CD4-positive, alpha-beta T cell treated with Interleukin-6 at 100 ng/mL for 8 hours (primary cell): ENCODE data around the gene GPR146.

Experiments used
- DNase-seq: peaks from one replicate; pipeline ENCODE4 v3.0.0-alpha.2; 2020; ENCODE audit warnings: mixed read lengths, low spot score

GPR146 gene

DNA sequence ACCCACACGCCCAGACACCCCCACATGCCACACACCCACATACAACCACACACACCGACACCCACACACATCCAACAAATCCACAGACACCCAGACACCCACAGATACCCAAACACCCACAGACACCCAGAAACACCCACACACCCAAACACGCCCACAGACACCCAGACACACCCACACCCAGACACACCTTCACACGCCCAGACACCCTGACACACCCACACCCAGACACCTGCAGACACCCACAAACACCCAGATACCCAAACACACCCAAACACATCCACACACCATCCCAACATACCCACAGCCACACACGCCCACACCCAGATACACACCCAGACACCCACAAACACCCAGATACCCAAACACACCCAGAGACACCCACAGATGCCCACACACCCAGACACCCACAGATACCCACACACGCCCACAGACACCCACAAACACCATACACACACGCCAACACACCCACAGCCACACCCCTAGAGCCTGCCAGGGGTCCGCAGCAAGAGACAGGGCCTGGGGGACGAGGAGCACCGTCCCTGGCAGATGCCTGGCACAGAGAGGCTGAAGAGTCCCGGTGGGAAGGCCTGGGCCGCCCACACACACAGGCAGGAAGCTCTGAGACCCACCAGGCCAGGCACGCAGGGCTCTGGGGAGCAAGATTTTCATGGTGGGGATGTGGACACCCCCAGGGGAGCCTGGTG lies 32.9 kb upstream of the GPR146 start:
- no peak for DNase-seq

DNA sequence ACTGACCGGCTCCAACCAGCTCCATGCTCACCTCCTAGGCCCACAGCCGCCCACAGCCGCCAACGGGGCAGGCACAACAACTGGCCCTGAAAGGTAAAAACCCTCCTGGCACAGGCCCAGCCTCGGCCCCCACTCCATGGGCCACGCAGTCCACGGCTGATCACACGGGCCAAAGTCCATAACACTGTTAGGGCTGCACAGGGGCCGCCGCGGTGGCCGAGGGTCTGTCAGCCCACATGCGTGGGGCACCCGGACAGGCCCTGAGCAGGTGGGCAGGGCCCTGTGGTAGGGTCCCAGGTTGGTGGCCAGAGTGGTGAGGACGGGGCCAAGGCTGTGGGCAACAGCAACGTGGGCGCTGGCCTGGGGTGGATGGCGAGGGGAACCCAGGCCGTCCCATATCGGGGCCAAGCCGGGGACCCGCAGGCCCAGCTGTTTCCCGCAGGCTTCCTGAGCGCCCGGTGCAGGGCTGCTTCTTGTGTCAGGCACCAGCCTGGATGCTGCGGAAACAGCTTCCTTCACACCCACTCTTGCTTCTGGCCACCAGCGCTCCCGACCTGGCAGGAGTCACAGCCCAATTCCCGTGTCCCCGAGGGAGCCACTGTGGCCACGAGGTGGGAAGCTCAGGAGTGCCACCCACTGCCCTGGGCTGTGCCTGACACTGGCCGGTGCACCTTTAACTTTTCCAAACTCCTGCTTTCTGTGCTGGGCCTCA lies 32.2 kb upstream of the GPR146 start:
- DNase-seq: no peak

DNA sequence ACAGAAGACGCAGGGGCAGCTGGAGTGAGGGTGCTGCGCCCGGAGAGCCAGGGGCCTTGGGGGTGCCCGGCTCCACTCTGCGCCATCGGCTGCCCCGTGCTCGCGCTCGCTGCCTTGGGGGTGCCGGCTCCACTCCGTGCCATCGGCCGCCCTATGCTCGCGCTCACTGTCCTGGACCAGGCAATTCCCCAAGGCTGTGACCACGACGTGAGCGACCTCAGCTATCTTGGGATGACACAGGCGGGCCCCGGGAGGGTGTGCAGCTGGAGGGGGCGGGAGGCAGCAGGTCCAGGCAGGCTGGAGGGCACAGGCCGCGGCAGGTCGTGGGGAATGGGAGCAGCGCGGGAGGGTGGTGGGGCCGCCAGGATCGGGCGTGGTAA lies 31.6 kb upstream of the GPR146 start:
- no peak for DNase-seq

DNA sequence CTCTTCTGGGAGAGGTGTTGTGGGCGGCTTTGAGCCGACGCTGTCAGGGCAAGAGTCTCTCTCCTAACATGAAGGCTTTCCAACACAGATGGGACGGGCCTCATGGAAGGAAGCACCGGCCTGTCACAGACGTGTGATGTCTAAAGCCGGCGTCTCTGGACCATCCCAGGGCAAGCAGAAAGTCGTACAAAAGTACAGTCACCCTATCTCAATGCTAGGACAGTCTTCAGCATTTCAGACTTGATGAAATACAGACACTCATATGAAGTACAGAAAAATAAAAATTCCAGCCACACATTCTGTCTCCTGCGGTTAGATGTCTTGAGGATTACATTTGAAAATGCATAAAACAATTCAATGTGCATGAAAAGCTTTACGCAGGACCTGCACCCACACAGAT lies 30.8 kb upstream of the GPR146 start:
- no peak for DNase-seq

DNA sequence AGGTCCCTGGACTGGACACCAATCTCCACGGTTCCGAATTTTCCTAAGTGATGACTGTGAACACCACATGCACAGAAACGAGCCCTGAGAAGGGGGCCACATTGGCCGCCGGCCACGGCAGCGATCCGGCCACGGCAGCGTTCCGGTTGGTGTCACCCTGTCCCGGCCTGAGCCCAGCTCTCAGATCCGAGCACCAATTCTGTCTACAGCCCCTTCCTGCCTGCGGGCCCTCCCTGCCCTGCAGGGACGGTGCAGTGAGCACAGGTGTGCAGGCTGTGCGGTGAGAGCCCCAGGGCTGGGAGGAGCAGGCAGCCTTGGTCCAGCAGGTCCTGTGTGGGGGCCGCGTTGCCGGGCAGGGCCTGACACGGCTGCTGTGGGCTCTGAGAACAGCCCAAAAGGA lies 29.7 kb upstream of the GPR146 start:
- no peak for DNase-seq

DNA sequence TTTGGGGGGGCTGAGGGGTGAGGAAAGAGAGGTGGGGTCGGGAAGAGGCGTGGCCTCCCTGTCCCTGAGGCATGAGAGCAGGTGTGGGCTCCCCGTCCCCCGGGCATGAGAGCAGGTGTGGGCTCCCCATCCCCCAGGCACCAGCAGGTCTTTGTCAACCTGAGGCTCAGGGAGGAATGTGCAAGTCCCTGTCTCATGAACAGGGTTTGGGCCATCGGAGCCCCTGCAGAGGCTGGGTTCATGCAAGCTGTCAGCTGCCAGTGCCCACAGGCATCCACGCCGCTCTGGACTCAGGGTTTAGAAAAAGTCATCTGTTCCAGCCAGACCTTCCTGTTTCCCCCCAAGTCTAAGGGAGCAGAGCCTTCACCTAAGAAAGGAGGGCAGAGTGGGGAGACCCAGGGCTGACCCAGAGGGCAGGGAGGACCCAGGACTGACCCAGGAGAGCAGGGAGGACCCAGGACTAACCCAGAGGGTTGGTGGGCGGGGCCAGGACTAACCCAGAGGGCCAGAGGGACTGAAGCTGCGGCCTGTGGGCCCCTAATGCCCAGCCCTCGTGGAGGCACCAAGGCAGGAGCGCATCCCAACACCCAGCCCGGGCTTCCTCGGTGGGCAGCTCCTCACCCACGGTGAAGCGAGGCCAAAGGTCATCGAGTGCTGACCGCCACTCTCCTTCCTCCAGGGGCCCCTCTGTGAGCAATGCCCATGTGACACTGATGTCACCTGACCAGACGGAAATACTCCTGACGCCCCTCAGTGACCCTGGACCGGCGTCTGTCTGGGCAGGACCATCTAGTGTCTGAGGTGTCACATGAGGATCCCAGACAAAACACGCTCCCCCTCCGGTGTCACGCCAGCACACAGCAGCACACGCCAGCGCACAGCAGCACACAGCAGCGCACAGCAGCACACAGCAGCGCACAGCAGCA lies 28.9 kb upstream of the GPR146 start:
- no peak for DNase-seq

DNA sequence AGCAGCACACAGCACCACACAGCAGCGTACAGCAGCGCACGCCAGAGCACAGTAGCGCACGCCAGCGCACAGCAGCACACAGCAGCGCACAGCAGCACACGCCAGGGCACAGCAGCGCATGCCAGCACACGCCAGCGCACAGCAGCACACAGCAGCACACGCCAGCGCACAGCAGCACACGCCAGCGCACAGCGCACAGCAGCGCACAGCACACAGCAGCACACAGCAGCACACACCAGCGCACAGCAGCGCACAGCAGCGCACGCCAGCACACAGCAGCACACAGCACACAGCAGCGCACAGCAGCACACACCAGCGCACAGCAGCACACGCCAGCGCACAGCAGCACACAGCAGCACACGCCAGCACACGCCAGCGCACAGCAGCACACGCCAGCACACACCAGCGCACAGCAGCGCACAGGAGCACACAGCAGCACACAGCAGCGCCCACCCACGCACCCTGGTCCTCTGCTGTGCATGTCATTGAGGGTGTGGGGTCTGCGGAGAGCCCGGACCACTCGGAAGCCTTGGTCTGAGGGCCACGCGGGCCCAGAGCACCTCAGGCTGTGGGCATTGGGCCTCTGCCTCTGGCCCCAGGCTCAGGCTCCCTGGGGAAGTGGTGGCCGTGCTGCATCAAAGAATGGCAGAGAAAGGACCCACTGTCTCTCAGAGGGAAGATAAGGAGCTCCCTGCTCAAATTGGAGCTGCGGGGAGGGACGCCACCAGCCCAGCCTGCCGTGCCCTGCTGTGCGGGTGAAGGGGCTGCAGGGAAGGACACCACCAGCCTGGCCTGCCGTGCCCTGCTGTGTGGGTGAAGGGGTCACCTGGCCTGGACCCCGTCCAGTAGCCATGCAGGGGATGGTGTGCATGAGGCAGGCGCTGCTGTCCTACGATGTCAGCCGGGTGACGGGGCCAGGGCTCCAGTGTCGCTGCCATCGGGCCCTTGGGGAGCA lies 27.5 kb upstream of the GPR146 start:
- DNase-seq: no peak

DNA sequence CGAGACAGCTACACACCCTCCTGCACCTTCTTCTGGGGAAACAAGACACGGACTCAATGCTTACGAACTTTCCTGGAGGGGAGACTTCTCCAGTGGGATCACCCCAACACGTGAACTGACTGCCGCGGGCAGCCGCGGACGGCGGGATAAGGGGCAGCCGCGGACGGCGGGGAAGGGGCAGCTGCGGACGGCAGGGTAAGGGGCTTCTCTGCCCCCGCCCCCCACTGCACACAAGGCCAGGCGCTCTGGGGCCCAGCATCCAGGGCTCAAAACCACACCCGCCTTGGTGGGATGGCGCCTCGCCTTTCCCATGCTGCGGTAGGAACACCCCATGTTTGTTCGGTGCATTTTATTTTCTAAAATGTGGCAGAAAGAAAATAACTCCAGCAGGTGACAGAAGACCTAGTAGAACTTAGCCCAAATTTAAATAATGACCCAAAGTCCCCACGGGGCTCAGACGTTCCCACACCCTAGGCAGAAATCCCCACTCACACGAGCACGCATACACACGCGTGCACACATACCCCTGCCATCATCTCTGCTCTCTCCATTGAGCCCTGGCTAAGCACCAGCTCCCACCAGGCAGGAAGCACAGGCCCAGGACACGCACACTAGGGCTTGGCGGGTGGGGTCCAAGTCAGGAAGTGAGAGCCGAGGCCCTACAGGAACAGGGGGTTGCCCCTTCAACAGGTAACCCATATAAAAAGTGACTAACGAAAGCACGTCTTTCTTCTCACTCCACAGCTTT lies 26.6 kb upstream of the GPR146 start:
- no peak for DNase-seq

DNA sequence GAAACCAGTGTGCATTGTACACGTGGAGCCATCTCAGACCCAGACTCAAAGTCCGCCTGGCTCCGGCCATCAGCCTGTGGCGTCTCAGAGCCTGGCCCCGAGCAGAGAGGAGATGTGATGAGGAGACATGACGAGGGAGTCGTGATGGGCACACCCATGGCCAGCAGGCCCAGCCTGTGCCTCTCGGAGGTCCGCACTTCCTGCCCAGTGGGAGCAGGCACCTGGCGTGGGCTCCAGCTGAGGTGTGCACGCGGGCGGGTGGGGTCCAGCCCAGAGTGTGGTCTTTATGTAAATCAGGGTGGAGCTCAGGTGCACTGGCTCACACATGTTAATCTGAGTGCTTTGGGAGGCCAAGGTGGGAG lies 26.0 kb upstream of the GPR146 start:
- DNase-seq: no peak

DNA sequence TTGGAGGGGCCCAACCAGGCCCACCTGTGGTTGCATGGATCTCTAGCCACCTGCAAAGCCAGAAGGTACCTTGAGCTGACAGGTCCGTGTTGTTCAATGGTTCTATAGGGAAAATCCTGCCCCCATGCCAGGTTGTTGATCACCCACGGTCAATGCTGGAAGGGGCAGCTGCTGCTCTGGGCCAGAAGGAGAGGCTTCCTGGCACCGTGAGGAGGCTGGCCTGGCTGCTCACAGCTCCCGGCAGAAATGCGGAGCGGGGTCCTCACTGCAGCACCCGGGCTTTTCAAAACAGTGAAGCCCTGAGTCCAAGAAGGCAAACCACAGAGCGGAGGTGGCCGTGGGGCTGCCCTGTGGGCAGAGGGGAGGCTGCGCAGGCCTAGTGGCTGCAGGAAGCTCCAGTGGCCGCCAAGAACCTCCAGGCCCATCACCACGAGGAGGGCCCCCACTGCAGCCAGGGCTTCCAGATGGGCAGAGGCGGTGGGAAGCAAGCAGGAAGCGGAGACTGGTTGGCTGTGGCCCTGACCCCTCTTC lies 25.0 kb upstream of the GPR146 start:
- no peak for DNase-seq

DNA sequence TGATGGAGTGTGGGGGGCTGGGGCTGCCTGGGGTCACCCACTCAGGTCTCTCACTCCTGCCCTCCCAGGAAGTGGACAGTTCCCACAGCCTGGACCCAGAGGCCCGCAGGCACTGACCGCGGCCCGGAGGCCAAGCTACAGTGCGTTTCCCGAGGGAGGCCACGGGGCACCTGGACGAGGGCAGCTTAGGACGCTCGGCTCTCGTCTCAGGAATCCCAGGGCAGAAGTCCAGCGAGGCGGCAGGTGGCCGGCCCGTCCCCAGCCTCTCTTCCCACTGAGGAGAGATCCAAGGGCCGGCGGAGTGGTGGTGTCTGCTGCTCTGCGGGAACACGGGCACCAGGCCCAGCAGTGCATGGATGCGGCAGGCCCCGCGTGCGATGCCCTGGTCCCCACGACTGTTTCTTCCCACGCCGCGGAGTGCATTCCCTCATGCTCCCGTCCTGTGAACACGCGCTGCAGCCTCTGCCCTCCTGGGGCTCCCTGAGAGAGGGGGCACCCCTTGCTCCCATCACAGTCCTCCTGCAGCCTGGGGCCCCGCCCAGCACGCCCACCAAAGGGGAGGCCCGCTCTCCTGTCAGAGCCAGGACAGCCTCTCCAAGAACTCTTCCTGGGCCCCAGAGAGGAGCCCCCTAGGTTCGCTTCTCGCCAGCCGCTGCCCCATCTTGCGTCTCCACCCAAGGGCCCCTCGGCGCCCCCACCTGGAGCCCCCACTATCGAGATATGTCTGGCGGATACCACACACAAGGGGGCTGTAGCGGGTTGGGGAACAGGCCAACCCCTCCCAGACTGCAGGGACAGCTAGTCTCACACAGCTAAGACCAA lies 24.3 kb upstream of the GPR146 start:
- no peak for DNase-seq

DNA sequence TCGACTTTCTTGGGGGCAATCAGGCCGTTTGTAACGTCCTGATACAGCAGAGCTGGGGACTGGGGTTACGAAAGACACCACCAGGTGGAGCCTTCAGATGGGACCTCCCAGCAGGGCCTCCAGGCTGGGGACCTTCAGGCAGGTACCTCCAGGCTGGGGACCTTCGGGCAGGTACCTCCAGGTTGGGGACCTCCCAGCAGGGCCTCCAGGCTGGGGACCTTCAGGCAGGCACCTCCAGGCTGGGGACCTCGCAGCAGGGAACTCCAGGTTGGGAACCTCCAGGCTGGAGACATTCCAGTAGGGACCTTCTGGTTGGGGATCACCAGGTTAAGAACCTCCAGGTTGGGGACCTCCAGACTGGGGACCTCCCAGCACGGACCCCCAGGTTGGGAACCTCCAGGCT lies 23.5 kb upstream of the GPR146 start:
- no peak for DNase-seq

DNA sequence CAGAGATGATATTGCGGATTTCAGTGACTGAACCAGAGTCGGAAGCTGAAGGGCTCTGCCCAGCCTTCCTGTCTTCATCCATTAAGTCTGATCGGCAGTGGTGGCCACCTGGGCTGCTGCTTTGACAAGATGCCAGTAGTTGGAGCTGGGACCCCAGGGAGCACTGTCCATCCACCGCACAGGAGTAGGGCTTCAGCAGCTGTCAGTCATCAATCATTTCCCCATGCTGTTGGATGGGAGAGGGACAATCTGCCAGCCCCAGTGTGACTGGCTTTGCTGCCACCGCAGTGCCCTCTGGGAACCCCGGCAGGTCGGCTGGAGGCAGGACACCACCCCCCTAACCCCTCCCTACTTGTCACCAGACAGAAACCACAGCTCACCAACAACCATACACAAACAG lies 23.0 kb upstream of the GPR146 start:
- no peak for DNase-seq

DNA sequence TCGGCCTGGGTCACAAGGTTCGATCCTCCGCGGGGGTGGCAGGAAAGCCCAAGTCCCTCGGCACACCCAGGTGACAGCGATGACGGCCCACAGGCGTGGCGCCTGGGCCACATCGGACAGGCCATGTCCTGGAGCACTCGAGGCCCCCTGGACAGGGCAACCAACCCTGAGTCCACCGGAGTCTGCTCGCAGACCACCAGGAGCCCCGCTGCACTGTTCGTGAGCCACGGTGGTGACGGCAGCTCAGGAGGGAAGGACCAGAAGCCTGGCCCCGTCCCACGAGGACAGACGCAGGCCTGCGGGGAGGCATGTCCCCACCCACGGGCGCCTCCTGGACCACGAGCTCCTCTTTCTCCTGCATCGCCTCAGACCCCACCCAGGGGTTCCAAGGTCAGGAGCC lies 22.4 kb upstream of the GPR146 start:
- DNase-seq: no peak

DNA sequence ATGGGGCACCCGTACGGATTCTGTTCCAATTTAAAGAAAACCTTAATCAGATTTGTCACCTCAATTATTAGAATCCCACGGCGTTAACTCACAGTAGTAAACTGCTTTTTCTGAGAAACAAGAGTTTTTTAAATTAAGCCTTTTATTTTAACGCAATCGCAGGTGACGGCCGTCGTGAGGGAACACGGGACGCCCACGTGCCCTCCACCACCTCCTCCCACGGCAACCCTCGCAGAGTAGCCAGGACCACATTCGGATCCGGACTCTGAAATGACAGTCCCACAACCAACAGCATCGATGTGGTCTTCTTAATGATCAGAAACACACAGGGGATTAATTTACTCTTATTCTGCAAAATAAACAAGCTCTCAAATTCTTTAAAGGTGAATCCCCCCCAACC lies 22.0 kb upstream of the GPR146 start:
- DNase-seq: no peak

DNA sequence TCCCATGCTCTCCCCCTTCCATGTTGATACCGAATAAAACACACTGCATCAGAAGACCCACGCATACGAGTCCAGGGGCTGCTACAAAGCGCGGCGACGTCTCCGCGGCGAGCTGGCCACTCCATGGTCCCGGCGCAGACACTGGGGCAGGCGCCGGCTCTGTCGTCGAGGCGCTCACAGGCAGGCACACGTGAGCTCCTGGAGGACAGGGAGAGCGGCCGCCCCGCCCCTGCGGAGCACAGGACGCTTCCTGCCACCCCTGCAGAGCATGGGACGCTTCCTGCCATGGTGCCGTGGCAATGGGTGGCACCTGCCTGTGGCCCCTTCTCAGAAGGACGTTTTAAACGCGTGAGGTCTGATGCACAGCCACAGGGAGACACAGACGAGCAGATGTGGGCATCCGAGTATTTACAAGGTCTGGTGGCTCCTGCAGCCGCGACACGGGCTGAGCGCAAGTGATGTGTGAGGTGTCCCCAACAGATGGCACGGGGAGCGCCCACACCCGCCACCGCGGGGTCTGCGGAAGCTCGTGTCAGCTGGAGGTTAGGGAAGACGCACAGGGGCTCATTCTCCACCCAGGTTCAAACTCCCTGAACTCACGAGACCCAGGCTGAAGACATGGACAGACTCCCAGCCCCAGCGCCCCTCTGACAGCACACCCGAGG lies 21.4 kb upstream of the GPR146 start:
- DNase-seq: no peak

DNA sequence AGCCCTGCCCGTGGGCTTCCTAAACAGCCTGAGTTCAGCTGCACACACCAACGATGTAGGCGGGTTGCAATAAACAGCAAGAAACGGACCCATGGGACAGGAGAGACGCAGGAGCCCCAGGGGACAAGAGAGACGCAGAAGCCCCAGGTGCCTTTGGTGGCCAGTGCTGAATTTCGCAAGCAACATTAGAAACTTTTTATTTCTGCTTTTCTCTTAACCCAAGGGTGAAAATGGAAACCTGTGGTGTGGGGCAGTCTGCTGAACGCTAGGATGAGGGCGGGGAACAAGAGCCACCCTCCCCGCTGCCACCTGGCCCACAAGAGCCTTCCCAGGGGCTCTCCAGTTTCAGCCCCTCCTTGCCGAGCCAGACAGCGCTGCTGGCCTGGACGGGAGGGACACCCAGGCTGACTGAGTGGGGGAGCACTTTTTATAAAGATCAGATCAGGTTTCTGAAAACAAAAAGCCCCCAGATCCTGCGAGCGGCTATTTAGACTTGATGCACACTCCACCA lies 20.0 kb upstream of the GPR146 start:
- no peak for DNase-seq

DNA sequence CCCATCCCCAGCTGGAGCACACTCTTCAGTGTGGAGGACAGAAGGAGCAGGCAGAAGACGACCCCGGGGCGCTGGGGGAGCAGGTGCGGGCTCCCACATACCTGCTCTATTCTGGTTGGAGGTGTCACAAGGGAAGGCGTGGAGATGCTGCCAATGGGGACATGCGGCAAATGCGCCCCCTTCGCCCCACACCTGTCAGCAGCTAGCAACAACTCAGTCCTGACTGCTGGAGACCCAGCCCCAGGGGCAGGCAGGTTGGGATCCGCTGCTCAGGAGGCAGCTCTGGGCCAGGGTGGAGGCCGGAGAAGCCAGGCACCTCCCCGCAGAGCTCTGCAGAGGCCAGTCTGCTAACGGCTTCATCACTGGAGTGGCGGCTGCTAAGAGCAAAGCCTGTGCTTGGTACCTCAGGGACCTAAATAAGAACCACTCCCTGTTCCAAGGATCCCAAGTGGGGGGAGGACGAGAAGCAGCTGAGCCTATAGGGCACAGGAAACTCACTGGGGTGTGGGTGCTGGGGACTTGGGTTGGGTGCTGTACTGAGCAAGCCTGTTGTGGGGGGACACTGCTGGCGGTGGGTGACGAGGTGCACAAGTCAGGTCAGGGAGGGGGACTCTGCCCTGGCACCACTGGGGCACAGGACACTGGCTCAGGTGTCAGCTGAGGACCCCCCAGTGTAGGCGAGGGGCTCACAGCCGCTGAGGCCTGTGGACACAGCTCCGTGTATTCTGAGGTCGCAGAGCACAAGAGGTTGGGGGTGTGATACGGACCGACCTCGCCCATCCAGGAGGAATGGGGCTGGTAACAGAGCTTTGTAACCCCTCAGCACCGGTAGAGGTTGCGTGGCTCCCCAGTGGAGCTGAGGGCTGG lies 19.2 kb upstream of the GPR146 start:
- DNase-seq: no peak
